ENCODE data around the gene THEM5. TPM values are rescaled to one million over a fixed set of nuclear protein-coding genes. Genes with fewer than 3 reads are reported as not detected.

THEM5 gene
- polyA plus RNA-seq, 3 donors: not detected

DNA sequence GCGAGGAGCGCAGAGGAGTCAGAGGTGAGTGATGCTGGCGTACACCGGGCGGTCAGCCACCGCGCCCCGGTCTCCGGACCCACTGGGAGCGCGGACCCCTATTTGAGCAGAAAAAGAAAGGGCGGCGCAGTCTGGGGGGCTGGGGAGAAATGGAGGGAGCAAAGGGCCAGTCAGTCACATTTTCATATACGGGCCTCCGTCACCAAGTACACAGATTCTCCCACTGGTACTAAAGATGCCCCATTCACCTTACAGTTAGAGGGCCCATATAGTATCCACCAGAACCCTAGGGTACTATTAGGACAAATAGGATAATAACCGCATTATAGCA, 14.5 kb downstream of the THEM5 start:
- peak overlapping the region; percentile 36 for H3K9ac ChIP-seq (ENCODE audit: insufficient read depth, low read length, poor library complexity, severe bottlenecking)
- H3K36me3 Mint-ChIP-seq: peaks cover 6 to 13% of the 10 kb centered on the region in 2 donors
- H3K9me3 ChIP-seq (replicated peaks in 1 of 2; ENCODE audit: control insufficient read depth in 1 of 2, insufficient read depth in 1 of 2, low read length in 2 of 2): peaks cover 0 to 22% of the 10 kb centered on the region in 2 donors
- H3K4me2 ChIP-seq (replicated peaks; ENCODE audit: extremely low read depth, low read length, poor library complexity, severe bottlenecking): peak overlapping the region; percentile 76
- H3K27me3 Mint-ChIP-seq (ENCODE audit: low read depth in 3 of 3): peaks cover 48 to 75% (median 63%) of the 10 kb centered on the region in 3 donors
- DNase-seq: no peak
- peak overlapping the region in 1 of 3 experiments; percentile 68 for H3K4me3 ChIP-seq (replicated peaks in 1 of 3; ENCODE audit: low read depth in 2 of 3, low read length in 3 of 3)
- H3K79me2 ChIP-seq (ENCODE audit: insufficient read depth, low read length): no peaks in the 10 kb centered on the region
- H3K27ac Mint-ChIP-seq: no peak overlapping the region
- peaks cover 54% of the 10 kb centered on the region for H3K4me1 Mint-ChIP-seq
- TF ChIP-seq, protein P1, sequence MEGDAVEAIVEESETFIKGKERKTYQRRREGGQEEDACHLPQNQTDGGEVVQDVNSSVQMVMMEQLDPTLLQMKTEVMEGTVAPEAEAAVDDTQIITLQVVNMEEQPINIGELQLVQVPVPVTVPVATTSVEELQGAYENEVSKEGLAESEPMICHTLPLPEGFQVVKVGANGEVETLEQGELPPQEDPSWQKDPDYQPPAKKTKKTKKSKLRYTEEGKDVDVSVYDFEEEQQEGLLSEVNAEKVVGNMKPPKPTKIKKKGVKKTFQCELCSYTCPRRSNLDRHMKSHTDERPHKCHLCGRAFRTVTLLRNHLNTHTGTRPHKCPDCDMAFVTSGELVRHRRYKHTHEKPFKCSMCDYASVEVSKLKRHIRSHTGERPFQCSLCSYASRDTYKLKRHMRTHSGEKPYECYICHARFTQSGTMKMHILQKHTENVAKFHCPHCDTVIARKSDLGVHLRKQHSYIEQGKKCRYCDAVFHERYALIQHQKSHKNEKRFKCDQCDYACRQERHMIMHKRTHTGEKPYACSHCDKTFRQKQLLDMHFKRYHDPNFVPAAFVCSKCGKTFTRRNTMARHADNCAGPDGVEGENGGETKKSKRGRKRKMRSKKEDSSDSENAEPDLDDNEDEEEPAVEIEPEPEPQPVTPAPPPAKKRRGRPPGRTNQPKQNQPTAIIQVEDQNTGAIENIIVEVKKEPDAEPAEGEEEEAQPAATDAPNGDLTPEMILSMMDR (IDR thresholded peaks at IDR 0.05): no peak
- WGBS (ENCODE audit: insufficient coverage): 16% methylated on average over 13 of the region's 16 CpGs
- peaks cover 39 to 62% of the 10 kb centered on the region in 2 donors for H3K4me1 ChIP-seq (ENCODE audit: control insufficient read depth in 1 of 2, insufficient read depth in 2 of 2, low read length in 2 of 2)
- intact Hi-C loops (cut with micrococcal nuclease): loop anchor here in 1 of 2 donors (5.0 kb wide), 1 partner anchor 302 kb away; no protein-coding TSS in a partner anchor
- peak overlapping the region; percentile 60 to 91 for H3K4me3 Mint-ChIP-seq
- peaks cover 0 to 21% (median 14%) of the 10 kb centered on the region in 7 donors for H3K9me3 Mint-ChIP-seq
- H4K20me1 ChIP-seq (ENCODE audit: insufficient read depth, low read length): no peaks in the 10 kb centered on the region
- H3K27me3 ChIP-seq (ENCODE audit: control insufficient read depth in 2 of 2, insufficient read depth in 2 of 2, low read length in 2 of 2): peaks cover 44 to 63% of the 10 kb centered on the region in 2 donors
- H3K27ac ChIP-seq (ENCODE audit: low read depth in 1 of 2, low read length in 2 of 2): no peak overlapping the region
- no peaks in the 10 kb centered on the region for H3K36me3 ChIP-seq (replicated peaks in 1 of 2; ENCODE audit: control insufficient read depth in 1 of 2, insufficient read depth in 2 of 2, low read length in 2 of 2)
- peak overlapping the region; percentile 56 for H2AFZ ChIP-seq (ENCODE audit: insufficient read depth, low read depth, low read length, poor library complexity, severe bottlenecking)

DNA sequence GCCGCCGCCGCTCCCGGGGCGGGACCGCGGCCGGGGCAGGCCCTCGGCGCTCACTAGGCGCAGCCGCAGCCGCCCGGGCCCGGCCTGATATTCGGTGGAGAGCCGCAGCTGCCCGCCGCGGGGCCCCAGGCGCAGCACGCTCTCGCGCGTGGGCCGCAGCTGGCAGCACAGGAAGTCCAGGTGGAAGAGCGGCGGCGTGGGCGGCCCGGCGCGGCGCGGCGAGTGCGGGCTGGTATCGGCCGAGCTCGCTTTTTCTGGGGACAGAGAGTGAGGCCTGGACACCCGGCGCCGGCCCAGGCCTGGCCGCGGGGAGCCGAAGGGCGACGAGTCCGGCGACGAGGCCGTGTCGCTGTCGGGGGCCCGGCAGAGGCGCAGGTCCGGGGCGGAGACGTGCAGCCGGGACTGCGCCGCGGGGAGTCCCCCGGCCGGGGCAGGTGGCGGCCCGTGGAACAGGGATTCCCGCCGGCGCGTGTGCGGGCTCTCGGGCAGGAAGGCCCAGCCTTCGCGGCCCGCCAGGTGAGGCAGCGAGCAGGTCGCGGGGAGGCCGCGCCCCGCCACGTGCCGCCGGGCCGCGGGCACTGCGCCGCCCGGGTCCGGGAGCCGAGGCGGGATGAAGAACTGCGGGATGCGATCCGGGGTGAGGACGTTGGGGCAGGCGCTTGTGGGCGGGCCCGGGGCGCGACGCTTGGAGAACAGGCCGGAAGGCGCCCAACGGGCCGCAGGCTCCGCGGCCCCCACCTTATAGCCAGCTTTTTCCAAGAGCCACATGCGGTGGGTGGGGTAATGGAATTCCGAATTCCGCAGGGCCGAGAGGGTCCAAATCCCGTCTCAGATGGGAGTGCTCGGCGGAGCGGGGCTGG, 15.1 kb downstream of the THEM5 start:
- Histone ChIP-seq H3K27ac (ENCODE audit: low read depth in 1 of 2, low read length in 2 of 2) (no peak overlapping the region), H3K4me1 (ENCODE audit: control insufficient read depth in 1 of 2, insufficient read depth in 2 of 2, low read length in 2 of 2) (peaks cover 45 to 68% of the 10 kb centered on the region in 2 donors), H3K27me3 (ENCODE audit: control insufficient read depth in 2 of 2, insufficient read depth in 2 of 2, low read length in 2 of 2) (peaks cover 44 to 61% of the 10 kb centered on the region in 2 donors), H3K79me2 (ENCODE audit: insufficient read depth, low read length) (no peaks in the 10 kb centered on the region), H3K36me3 (replicated peaks in 1 of 2; ENCODE audit: control insufficient read depth in 1 of 2, insufficient read depth in 2 of 2, low read length in 2 of 2) (no peaks in the 10 kb centered on the region), H3K4me3 (replicated peaks in 1 of 3; ENCODE audit: low read depth in 2 of 3, low read length in 3 of 3) (peak overlapping the region in 2 of 3 experiments; percentile 17 to 68), H4K20me1 (ENCODE audit: insufficient read depth, low read length) (no peaks in the 10 kb centered on the region), H3K9ac (ENCODE audit: insufficient read depth, low read length, poor library complexity, severe bottlenecking) (peak overlapping the region; percentile 36), H3K4me2 (replicated peaks; ENCODE audit: extremely low read depth, low read length, poor library complexity, severe bottlenecking) (peak overlapping the region; percentile 76), H3K9me3 (replicated peaks in 1 of 2; ENCODE audit: control insufficient read depth in 1 of 2, insufficient read depth in 1 of 2, low read length in 2 of 2) (peaks cover 0 to 22% of the 10 kb centered on the region in 2 donors), H2AFZ (ENCODE audit: insufficient read depth, low read depth, low read length, poor library complexity, severe bottlenecking) (peak overlapping the region; percentile 56)
- peak overlapping the region; percentile 60 to 91 for H3K4me3 Mint-ChIP-seq
- H3K36me3 Mint-ChIP-seq: peaks cover 6 to 13% of the 10 kb centered on the region in 2 donors
- TF ChIP-seq, protein P1 (IDR thresholded peaks at IDR 0.05): no peak
- DNase-seq: peak in 2 of 3 donors; percentile 16 to 19
- H3K4me1 Mint-ChIP-seq: peaks cover 60% of the 10 kb centered on the region
- intact Hi-C loops (cut with micrococcal nuclease): loop anchor here in 1 of 2 donors (5.0 kb wide), 1 partner anchor 301 kb away; no protein-coding TSS in a partner anchor
- H3K27ac Mint-ChIP-seq: no peak overlapping the region
- peaks cover 0 to 21% (median 14%) of the 10 kb centered on the region in 7 donors for H3K9me3 Mint-ChIP-seq
- peaks cover 48 to 75% (median 63%) of the 10 kb centered on the region in 3 donors for H3K27me3 Mint-ChIP-seq (ENCODE audit: low read depth in 3 of 3)
- WGBS (ENCODE audit: insufficient coverage): 2% methylated on average over 117 of the region's 117 CpGs
